ENCODE measurements around the gene ADAP2.

- no peak for TF ChIP-seq CTCF (IDR thresholded peaks at IDR 0.05)
- no peak for TF ChIP-seq POLR2A (IDR thresholded peaks at IDR 0.05)
These were observed 6.0 kb downstream of the ADAP2 start for GRCh38 chr17:30927756-30928155.

All from Peyer's patch (tissue), 4 donors.